HFF-Myc (cell line): Measurements from ENCODE around the gene NPLOC4.

ENCODE experiments used
- DNase-seq: peaks from one replicate; pipeline ENCODE4 v3.0.0-alpha.2; 2011; ENCODE audit warnings: low read depth; ENCODE audit errors: extremely low read depth
- H3K4me3 ChIP-seq: replicated peaks from 2 replicates; pipeline ENCODE4 v1.5.1; 2011; ENCODE audit warnings: low read depth, mild to moderate bottlenecking, control low read depth, low read length
- CTCF ChIP-seq: IDR thresholded peaks from 2 replicates; pipeline ENCODE4 v1.5.1; 2012; ENCODE audit warnings: mild to moderate bottlenecking, low read depth, low read length, control low read depth; ENCODE audit errors: missing control alignments

The NPLOC4 gene

GRCh38 chr17:81526662-81527571, 110.0 kb downstream of the NPLOC4 start:
- H3K4me3 ChIP-seq = no peak overlapping the region
- no peak for TF ChIP-seq CTCF
- no peak for DNase-seq

- H3K4me3 ChIP-seq = no peak overlapping the region
- DNase-seq = no peak
- TF ChIP-seq CTCF = no peak
These were observed 112.1 kb downstream of the NPLOC4 start for GRCh38 chr17:81524865-81525159.

- H3K4me3 ChIP-seq = no peak overlapping the region
- TF ChIP-seq CTCF = no peak
- DNase-seq = no peak
These were observed 112.7 kb downstream of the NPLOC4 start for GRCh38 chr17:81524039-81524864.

GRCh38 chr17:81523402-81524038, 113.4 kb downstream of the NPLOC4 start:
- no peak overlapping the region for H3K4me3 ChIP-seq
- no peak for DNase-seq
- TF ChIP-seq CTCF = no peak

- TF ChIP-seq CTCF = no peak
- H3K4me3 ChIP-seq = no peak overlapping the region
- no peak for DNase-seq
These were observed 114.2 kb downstream of the NPLOC4 start for GRCh38 chr17:81522491-81523401.
